OCI-LY1 (cell line): Measurements from ENCODE around the gene IFT43.

Source experiments
- H2AFZ ChIP-seq: fragments of 200-600 bp; sonication (generic), shearing (Covaris generic); 2 replicates; pipeline ENCODE4 v1.6.0; 2014; ENCODE audit warnings: antibody characterized with exemption, mild to moderate bottlenecking, low read length
- H3F3A ChIP-seq: fragments of 200-600 bp; sonication (generic), shearing (Covaris generic); 2 replicates; pipeline ENCODE4 v1.6.0; 2014; ENCODE audit warnings: mild to moderate bottlenecking, antibody characterized with exemption, low read length, moderate library complexity; ENCODE audit not compliant: insufficient read depth
- H3K27ac ChIP-seq: fragments of 200-600 bp; sonication (generic); 2 replicates; pipeline ENCODE4 v1.5.1; 2014; ENCODE audit warnings: low read length, mixed run types, mild to moderate bottlenecking, low read depth; ENCODE audit not compliant: poor library complexity, severe bottlenecking
- H3K27me3 ChIP-seq: fragments of 200-600 bp; sonication (generic); 2 replicates; pipeline ENCODE4 v1.6.0; 2014; ENCODE audit warnings: antibody characterized with exemption, mild to moderate bottlenecking, low read length, moderate library complexity; ENCODE audit not compliant: insufficient read depth
- H3K36me3 ChIP-seq: fragments of 200-600 bp; sonication (generic); 2 replicates; pipeline ENCODE4 v1.6.1; 2014; ENCODE audit warnings: mild to moderate bottlenecking, antibody characterized with exemption, low read length, moderate library complexity, mixed read lengths; ENCODE audit not compliant: insufficient read depth
- H3K4me1 ChIP-seq: fragments of 200-600 bp; sonication (generic); 2 replicates; pipeline ENCODE4 v1.5.1; 2014; ENCODE audit warnings: mild to moderate bottlenecking, low read length, moderate library complexity; ENCODE audit not compliant: insufficient read depth, severe bottlenecking
- H3K4me2 ChIP-seq: fragments of 200-600 bp; sonication (generic), shearing (Covaris generic); 2 replicates; pipeline ENCODE4 v1.6.1; 2014; ENCODE audit warnings: low read length
- H3K4me3 ChIP-seq: fragments of 200-600 bp; sonication (generic); 2 replicates; pipeline ENCODE4 v1.5.1; 2014; ENCODE audit warnings: low read length, low read depth, mild to moderate bottlenecking, mixed read lengths; ENCODE audit not compliant: poor library complexity, severe bottlenecking
- H3K79me2 ChIP-seq: fragments of 200-600 bp; shearing (Covaris generic); 2 replicates; pipeline ENCODE4 v1.6.1; 2016; ENCODE audit warnings: mixed run types, low read length, mixed read lengths; ENCODE audit not compliant: insufficient read depth
- H3K9ac ChIP-seq: fragments of 200-600 bp; sonication (generic), shearing (Covaris generic); 2 replicates; pipeline ENCODE4 v1.6.1; 2014; ENCODE audit warnings: mild to moderate bottlenecking, low read length, mixed read lengths
- H3K9me2 ChIP-seq: fragments of 200-600 bp; sonication (generic), shearing (Covaris generic); 2 replicates; pipeline ENCODE4 v1.6.1; 2014; ENCODE audit warnings: low read depth, mild to moderate bottlenecking, low read length, mixed read lengths
- H3K9me3 ChIP-seq: fragments of 200-600 bp; shearing (Covaris generic); 2 replicates; pipeline ENCODE4 v1.6.1; 2014; ENCODE audit warnings: low read length, mixed read lengths
- H4K20me1 ChIP-seq: fragments of 200-600 bp; sonication (generic), shearing (Covaris generic); 2 replicates; pipeline ENCODE4 v1.6.0; 2016; ENCODE audit warnings: mild to moderate bottlenecking, low read length; ENCODE audit not compliant: insufficient read depth
- EZH2 ChIP-seq: fragments of 200-600 bp; sonication (generic), shearing (Covaris generic); IDR thresholded peaks from 2 replicates; pipeline ENCODE4 v1.8.0; 2017; ENCODE audit warnings: borderline replicate concordance, mixed run types, mild to moderate bottlenecking, antibody characterized with exemption, low read length, moderate library complexity, mixed read lengths
- TF ChIP-seq, protein P1 (sequence below): fragments of 200-600 bp; sonication (generic), shearing (Covaris generic); IDR thresholded peaks from 2 replicates; pipeline ENCODE4 v1.5.1; 2017; ENCODE audit warnings: mild to moderate bottlenecking, antibody characterized with exemption, low read length, moderate library complexity, mixed read lengths

Gene IFT43

DNA sequence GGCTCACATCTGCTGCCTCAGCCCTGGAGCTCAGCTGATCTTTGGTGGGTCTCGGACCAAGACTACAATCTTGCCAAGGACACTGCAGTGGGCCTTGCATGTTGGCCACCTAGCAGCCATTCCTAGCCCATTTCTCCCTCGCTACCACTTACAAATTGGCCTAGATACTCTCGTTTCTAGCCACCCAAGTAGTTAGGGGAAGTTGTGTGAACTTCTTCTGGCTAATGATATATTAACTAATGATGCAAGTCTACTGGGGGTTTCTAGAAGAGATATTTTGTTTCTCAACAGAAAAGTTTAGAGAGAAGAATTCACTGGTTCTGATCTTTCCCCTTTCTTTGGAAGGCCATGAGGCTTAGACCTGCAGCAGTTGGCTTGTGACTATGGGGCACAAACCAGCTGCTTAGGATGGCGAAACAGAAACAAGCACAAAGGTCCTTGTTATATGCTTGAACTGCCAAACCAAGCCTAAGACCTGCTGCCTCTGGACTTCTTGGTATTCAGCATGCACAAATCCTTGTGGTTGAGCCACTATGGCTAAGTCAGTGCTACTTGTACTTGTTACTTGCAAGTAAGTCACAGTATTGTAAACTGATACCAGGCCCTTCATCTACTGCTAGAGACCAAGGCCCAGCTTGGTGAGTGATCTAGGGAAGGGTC, 135.7 kb downstream of the IFT43 start:
- H3K9me3 ChIP-seq = no peaks in the 10 kb centered on the region
- H4K20me1 ChIP-seq = no peaks in the 10 kb centered on the region
- TF ChIP-seq, protein P1, sequence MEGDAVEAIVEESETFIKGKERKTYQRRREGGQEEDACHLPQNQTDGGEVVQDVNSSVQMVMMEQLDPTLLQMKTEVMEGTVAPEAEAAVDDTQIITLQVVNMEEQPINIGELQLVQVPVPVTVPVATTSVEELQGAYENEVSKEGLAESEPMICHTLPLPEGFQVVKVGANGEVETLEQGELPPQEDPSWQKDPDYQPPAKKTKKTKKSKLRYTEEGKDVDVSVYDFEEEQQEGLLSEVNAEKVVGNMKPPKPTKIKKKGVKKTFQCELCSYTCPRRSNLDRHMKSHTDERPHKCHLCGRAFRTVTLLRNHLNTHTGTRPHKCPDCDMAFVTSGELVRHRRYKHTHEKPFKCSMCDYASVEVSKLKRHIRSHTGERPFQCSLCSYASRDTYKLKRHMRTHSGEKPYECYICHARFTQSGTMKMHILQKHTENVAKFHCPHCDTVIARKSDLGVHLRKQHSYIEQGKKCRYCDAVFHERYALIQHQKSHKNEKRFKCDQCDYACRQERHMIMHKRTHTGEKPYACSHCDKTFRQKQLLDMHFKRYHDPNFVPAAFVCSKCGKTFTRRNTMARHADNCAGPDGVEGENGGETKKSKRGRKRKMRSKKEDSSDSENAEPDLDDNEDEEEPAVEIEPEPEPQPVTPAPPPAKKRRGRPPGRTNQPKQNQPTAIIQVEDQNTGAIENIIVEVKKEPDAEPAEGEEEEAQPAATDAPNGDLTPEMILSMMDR = no peak
- no peak for TF ChIP-seq EZH2
- H3K9ac ChIP-seq = no peak overlapping the region
- H3K27ac ChIP-seq = no peak overlapping the region
- no peaks in the 10 kb centered on the region for H3K36me3 ChIP-seq
- no peaks in the 10 kb centered on the region for H3K9me2 ChIP-seq
- H3K79me2 ChIP-seq = no peaks in the 10 kb centered on the region
- H3K4me1 ChIP-seq = no peaks in the 10 kb centered on the region
- no peaks in the 10 kb centered on the region; the same call in 1 of the 2 replicates for H3K27me3 ChIP-seq
- H3K4me3 ChIP-seq = no peak overlapping the region
- H3K4me2 ChIP-seq = no peak overlapping the region
- H2AFZ ChIP-seq = no peak overlapping the region
- no peaks in the 10 kb centered on the region for H3F3A ChIP-seq

DNA sequence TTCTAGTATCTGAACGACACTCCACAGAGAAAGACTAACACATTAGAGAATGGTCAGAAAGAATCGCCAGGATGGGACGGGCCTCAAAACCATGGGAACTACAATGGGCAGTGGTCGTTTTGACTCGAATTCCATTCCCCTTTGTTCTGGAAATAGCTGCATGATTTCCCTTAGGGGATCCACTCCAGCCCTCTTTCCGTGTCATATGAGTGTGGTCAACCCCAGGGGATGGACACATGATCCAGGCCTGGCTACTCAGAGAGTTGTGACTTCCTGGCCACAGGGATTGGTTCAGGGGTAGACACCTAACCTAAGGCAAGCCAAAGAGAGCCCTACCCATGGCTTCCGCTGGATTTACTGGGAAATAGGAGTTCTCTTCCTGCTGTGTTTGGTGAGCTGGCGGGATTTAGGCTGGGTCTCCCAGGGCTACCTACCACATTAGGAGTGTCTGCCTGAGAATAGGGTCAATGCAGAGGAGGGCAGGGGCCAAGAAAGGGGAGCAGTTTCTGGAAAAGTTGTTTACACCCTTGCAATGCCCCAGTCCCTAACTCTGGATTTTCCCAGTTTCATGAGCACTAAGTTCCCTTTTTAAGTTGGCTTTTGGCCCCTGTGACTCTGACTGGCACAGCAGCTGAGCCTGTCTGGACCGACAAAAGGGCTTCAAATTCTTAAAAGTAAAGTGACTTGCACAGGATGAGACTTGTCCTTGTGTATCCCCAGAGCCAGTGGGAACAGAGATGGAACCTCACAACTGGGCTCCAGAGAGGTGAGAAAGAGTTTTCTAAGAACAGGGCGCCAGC, 138.1 kb downstream of the IFT43 start:
- Histone ChIP-seq H3K9me2 (no peaks in the 10 kb centered on the region), H3K36me3 (no peaks in the 10 kb centered on the region), H3K79me2 (no peaks in the 10 kb centered on the region), H4K20me1 (no peaks in the 10 kb centered on the region), H2AFZ (no peak overlapping the region), H3K27ac (no peak overlapping the region), H3K27me3 (no peaks in the 10 kb centered on the region; the same call in 1 of the 2 replicates), H3K4me2 (no peak overlapping the region), H3K9ac (no peak overlapping the region), H3K4me1 (no peaks in the 10 kb centered on the region), H3K4me3 (no peak overlapping the region), H3F3A (no peaks in the 10 kb centered on the region), H3K9me3 (no peaks in the 10 kb centered on the region)
- no peak for TF ChIP-seq EZH2
- TF ChIP-seq, protein P1 = no peak

DNA sequence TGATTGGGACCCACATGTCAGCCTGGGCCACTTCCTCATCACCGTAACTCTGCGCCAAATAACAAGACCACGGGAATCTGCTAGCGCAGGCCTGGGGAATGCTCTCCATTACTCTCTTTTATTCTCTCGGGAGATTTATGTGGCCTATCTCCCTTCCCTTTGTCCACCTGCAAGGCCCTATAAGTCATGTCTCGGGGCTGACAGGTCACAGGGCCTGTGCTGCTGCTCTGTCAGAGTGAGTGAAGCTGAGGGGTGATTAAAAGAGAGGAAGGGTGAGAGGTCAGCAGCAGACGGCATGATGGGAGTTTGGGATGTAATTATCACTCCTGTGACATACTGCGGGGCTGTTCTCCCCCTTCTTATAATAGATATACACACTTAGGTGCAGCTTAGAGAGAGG, 139.9 kb downstream of the IFT43 start:
- TF ChIP-seq, protein P1 = no peak
- no peak for TF ChIP-seq EZH2
- Histone ChIP-seq H3K4me3 (no peak overlapping the region), H3K27me3 (no peaks in the 10 kb centered on the region; the same call in 1 of the 2 replicates), H2AFZ (no peak overlapping the region), H3K79me2 (no peaks in the 10 kb centered on the region), H3K36me3 (no peaks in the 10 kb centered on the region), H3K4me2 (no peak overlapping the region), H3K27ac (no peak overlapping the region), H3F3A (no peaks in the 10 kb centered on the region), H3K4me1 (no peaks in the 10 kb centered on the region), H3K9me3 (no peaks in the 10 kb centered on the region), H4K20me1 (no peaks in the 10 kb centered on the region), H3K9ac (no peak overlapping the region), H3K9me2 (no peaks in the 10 kb centered on the region)
